NCI-H69 (cell line): Measurements from ENCODE around the gene MPI.
"Not testable (repeated sequence)": the region's sequence is repeated elsewhere in the genome, so short reads cannot be mapped to it uniquely, and the experiment has no call there.

ENCODE experiments used
- DNase-seq: peaks from one replicate; lab custom pipeline; 2025; lab: John Stamatoyannopoulos, UW

The MPI gene

DNA sequence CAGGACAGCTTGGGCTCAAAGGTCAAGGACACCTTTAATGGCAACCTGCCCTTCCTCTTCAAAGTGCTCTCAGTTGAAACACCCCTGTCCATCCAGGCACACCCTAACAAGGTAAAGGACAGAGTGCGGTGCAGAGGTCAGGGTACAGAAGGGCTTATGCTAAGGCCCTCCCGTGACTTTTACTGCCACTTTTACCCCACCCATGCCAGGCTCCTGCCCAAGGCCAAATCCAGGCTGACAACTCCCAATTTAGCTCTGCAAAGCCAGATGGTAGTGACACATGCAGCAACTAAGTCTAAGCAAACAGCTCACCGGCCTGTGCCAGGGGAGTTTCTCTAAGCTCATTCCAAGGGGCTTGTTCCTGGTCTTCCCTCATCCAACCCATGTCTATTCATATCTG is 1.6 kb downstream of the MPI start:
- DNase-seq: no peak

DNA sequence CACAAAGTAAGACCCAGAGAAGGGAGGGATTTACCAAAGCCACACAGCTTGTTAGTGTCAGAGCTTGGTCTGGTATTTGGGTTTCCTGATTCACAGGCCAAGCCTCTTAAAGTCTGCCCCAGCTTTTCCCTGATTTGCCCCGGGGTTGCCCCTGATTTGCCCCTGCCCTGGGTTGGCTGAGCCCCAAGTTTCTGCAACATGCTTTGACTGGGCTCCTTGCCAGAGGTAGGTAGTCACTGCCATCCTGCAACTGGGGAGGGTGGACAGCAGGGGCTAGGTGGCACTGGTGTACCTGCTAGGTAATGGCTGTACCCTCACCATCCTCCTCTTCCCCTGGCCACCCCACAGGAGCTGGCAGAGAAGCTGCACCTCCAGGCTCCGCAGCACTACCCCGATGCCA is 2.5 kb downstream of the MPI start:
- DNase-seq: peak; percentile 9

- DNase-seq: no peak
Observed at GRCh38 chr15:74892931-74893330, 3.1 kb downstream of the MPI start.

DNA sequence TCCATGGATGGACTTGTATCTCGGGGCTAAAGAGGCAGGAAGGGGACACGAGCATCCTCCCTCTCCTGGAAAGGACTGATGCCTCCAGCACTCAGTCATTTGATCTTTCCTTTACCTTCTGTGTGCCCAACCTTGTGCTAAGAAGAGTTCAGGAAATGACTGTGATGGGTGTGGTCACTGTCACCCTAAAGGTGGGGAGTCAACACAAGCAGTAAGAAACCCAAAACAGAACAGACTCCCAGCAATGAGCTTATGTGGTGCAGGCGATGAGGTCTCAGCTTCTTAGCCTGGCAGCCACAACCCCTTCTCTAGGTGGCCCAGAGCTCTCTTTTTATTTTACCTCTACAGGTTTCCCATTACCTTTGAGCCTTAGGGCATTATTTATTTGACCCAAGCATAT is 3.8 kb downstream of the MPI start:
- DNase-seq: no peak

- not testable (repeated sequence) for DNase-seq
Observed at GRCh38 chr15:74894383-74894782, 4.5 kb downstream of the MPI start.

DNA sequence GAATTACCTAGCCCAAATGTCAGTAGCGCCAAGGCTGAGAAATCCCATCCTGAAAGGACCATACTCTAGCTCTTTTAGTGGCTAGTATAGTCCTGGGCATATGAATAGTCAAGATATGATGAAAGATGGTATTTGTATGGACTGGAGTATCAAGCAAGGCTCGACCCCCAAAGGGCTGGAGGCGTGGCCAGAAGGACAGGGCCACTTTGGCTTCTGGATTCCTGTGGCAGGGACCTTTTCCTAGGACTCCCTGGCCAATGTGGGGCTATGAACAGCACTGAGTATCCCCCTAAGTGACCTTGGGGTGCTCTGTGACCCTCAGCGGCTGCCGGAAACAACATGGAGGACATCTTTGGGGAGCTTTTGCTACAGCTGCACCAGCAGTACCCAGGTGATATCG is 6.0 kb downstream of the MPI start:
- DNase-seq: no peak

- no peak for DNase-seq
Observed at GRCh38 chr15:74896316-74896715, 6.5 kb downstream of the MPI start.

- no peak for DNase-seq
Observed at GRCh38 chr15:74897300-74897701, 7.5 kb downstream of the MPI start.

- peak; percentile 25 for DNase-seq
Observed at GRCh38 chr15:74901612-74902063, 11.8 kb downstream of the MPI start.

- no peak for DNase-seq
Observed at GRCh38 chr15:74902295-74903075, 12.6 kb downstream of the MPI start.

DNA sequence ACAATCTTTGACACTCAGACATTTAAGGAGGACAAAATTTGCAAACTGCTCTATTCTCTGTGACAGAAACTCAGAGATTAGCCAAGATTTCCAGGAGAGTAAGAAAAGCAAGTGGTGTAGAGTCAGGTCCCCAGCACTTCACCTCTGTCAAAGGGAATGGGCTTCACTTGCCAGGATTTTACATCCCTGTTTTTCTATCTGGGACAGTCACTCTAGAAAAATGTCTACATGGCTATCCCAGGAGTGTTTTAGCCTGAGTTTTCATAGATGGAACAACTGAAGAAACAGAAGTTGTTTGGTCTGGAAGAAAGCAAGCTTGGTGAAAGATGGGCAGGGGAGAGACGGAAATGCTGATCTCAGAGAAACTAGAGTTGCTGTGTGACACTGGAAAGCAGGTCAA is 13.8 kb downstream of the MPI start:
- no peak for DNase-seq

DNA sequence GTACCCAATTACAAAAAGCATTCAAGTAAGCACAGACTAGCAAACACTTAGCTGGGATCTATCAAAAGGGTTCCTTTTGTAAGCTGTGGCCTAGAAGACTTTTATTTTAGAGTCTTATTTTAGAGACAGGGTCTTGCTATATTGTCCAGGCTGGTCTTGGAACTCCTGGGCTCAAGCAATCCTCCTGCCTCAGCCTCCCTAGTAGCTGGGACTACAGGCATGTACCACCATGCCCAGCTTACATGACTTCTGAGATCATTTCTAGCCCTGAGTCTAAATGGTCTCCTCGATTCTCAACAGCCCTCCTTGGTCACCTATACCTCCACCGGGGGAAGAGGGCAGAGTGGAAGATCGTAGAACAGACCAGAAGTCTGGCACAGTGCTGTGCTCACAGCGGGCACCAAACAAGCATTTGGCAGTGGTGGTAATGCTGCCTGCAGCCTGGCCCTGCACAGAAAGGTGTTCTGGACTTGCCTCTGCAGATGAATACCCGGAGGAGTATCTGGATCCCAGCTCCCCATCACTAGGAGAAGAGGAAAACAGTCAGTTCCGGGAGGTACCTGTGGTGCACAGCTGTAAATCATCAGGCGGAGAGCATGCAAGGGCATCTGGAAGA is 14.5 kb downstream of the MPI start:
- no peak for DNase-seq

DNA sequence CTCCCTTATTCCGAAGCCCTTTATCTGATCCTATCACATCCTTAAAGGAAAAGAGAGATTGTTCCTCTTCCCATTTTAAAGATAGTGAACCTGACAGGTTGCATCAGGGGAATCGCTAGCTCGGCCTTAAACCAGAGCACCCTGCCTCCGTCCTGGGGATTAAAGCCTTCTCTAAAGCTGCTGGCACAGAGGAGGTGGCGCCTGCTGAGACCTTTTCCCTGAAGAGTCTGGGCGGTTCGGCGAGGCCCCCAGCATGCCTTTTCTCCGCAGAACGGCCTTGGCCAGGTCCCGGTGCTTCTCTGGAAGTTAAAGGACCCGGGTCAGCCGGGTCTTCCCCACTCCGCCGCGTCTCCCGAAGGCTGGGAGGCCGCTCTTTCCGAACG is 16.2 kb downstream of the MPI start:
- peak; percentile 44 for DNase-seq

DNA sequence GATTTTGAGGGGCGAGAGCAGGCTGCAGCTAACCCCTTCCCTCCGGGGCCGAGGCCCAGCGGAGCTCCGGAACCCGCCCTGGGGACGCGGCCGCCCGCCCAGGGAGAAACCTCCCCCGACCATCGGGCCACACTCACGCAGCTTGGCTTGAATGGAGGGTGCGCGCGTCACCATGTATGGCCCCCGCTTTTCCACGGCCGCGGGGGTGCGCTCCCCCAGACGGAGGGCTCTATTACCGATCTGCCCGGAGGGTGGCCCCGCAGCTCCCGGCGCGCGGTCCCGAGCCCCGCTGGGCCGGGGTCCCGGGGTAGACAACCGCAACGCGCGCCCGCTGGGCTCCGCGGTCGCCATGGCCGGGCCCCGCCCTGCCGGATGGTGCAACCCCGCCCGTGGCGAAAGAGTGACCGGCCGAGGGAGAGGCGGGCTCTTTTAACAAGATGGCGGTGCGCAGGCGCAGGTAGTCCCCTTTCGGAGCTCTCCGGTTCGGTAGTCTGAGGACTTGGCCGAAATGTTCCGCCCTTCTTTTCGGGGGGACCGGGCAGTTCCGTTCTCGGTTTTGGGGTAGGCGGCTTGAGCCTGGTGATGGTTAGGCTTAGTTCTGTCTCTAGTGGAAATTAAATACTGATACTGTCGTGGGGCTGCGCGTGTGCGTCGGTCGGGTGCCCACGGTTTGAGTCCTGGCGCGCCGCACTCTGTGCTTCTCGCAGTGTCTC is 16.8 kb downstream of the MPI start, which contains the start of gene FAM219B:
Gene FAM219B (minus strand): TSS at position 402 of the 713 bp plus-strand sequence. CDS start 51 bp downstream, at position 351.
- peak; percentile 89 for DNase-seq

GRCh38 chr15:74907163-74907870 is 17.5 kb downstream of the MPI start:
- peak; percentile 44 for DNase-seq

GRCh38 chr15:74908635-74909034 is 18.8 kb downstream of the MPI start:
- DNase-seq: no peak

- DNase-seq: no peak
Observed at GRCh38 chr15:74913041-74913440, 23.2 kb downstream of the MPI start.

GRCh38 chr15:74913799-74914198 is 24.0 kb downstream of the MPI start:
- DNase-seq: not testable (repeated sequence)

GRCh38 chr15:74917676-74918075 is 27.8 kb downstream of the MPI start:
- no peak for DNase-seq

DNA sequence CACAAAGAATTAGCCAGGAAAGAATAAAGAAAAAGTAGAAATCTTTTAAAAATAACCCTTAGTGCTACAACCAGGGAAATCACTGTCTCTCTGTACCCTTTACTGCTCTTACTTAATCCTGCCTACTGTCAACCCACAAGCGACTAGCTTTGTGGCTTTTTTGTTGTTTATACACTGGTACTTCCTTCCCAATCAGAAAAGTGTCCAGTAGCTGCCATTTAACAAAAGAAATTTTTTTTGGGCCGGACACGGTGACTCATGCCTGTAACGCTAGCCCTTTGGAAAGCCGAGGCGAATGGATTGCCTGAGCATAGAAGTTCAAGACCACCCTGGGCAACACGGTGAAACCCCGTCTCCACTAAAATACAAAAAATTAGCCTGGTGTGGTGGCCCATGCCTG is 30.6 kb downstream of the MPI start:
- no peak for DNase-seq

DNA sequence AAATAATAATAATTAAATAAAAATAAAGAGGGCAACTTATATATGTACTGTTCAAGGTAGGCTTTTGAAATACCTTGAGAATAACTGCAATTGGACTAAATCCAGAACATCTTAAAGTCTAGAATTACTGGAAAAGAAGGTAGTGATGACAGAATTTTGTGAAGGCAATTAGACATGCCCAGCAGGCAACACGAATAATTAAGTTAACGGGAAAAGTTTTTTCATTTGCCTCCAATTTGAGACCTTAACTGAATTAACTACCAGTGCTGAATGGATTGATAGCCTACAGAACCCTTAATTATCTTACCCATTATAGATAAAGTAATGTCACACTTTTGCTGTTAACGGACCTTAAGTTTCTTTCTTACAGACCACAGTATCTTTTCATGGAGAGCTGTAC is 34.7 kb downstream of the MPI start:
- no peak for DNase-seq

DNA sequence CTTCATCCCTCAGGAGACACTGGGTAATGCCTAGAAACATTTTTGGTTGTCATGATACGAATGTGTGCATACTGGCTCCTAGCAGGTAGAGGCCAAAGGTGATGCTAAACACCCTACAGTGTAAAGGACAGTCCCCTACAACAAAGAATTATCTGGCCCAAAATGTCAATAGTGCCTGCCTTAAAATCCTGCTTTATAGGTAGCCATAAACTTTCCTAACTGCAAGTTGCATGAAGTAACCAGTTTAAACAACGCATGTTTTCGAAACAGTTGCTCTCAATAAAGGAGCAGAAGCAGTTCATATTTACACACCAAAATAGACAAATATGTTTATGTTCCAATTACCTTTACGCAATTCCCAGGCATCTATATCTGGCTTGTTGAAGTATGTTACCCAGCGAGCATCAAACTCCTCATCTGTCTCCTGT is 38.9 kb downstream of the MPI start:
- DNase-seq: no peak
